ENCODE data around the gene PHACTR4.

- no peak for TF ChIP-seq CTCF (IDR thresholded peaks at IDR 0.05)
- TF ChIP-seq POLR2A (IDR thresholded peaks at IDR 0.05), result no peak
Measured at GRCh38 chr1:28421744-28422143, 52.2 kb downstream of the PHACTR4 start.
